Gastroesophageal sphincter (tissue), 4 donors: ENCODE results near the gene ARFIP2. TPM values are rescaled to one million over a fixed set of nuclear protein-coding genes. Genes with fewer than 3 reads are reported as not detected.
A peak's percentile ranks its signal among the peaks of the same experiment; 100 is the strongest.

Experiments used
- ATAC-seq: fragments of 150-250 bp; one replicate; pipeline ENCODE4 v1.9.1; 2016; ENCODE audit warnings: mild to moderate bottlenecking, moderate library complexity
- H3K27ac ChIP-seq, 4 donors: fragments of 200-600 bp; sonication (generic) in 3 of 4; 1 replicate in 3 of 4; 2 replicates in 1 of 4; pipeline ENCODE4 v1.5.1; 2016 to 2019
- H3K27me3 ChIP-seq: fragments of 200-600 bp; sonication (generic); one replicate; pipeline ENCODE4 v1.5.1; 2019
- H3K36me3 ChIP-seq, 2 donors: fragments of 200-600 bp; sonication (generic); one replicate each; pipeline ENCODE4 v1.5.1; 2019; ENCODE audit warnings: control low read depth in 1 of 2
- H3K4me1 ChIP-seq, 3 donors: fragments of 200-600 bp; sonication (generic); 1 replicate in 2 of 3; 2 replicates in 1 of 3; pipeline ENCODE4 v1.5.1; 2016 to 2019; ENCODE audit warnings: control low read depth in 2 of 3
- H3K4me3 ChIP-seq, 2 donors: fragments of 200-600 bp; sonication (generic); one replicate each; pipeline ENCODE4 v1.5.1; 2019; ENCODE audit warnings: mild to moderate bottlenecking in 1 of 2, moderate library complexity in 1 of 2
- H3K9me3 ChIP-seq, 3 donors: fragments of 200-600 bp; sonication (generic); one replicate each; pipeline ENCODE4 v1.5.1; 2017 to 2019; ENCODE audit warnings: control low read depth in 2 of 3
- EP300 ChIP-seq: sonication (generic); formaldehyde crosslinking; IDR thresholded peaks from one replicate; pipeline ENCODE4 v1.6.1; 2017; ENCODE audit warnings: antibody characterized with exemption, mild to moderate bottlenecking
- POLR2A ChIP-seq, 2 donors: fragments of 450-650 bp; IDR thresholded peaks; one replicate each; pipeline ENCODE4 v1.6.1; 2017; ENCODE audit warnings: antibody characterized with exemption in 2 of 2, mild to moderate bottlenecking in 2 of 2, moderate library complexity in 1 of 2
- POLR2AphosphoS5 ChIP-seq: sonication (generic); formaldehyde crosslinking; IDR thresholded peaks from one replicate; pipeline ENCODE4 v1.6.1; 2017; ENCODE audit warnings: antibody characterized with exemption
- WGBS, 2 donors: methylation state at CpG; one replicate each; pipeline ENCODE4 v1.1.5; 2018; ENCODE audit warnings: low coverage in 1 of 2; 5-methylcytosine and 5-hydroxymethylcytosine counted together
- total RNA-seq, 4 donors: library from RNA; depleted of rRNA; stranded (reverse); fragments of >200 nt; gene quantifications; one replicate each; pipeline ENCODE4 v1.1.0, GENCODE V29; 2016
- TF ChIP-seq, protein P1 (sequence below), 4 experiments: fragments of 200-600 bp in 2 of 4; fragments of 450-650 bp in 2 of 4; sonication (generic) in 1 of 4; IDR thresholded peaks; one replicate each; pipeline ENCODE4 v1.5.1; 2017 to 2019; ENCODE audit warnings: antibody characterized with exemption in 4 of 4, mild to moderate bottlenecking in 2 of 4, moderate library complexity in 2 of 4

The ARFIP2 gene
- total RNA-seq, 4 donors from 2014 or later, result 35.7 to 55.1 (median 51.2) TPM

DNA sequence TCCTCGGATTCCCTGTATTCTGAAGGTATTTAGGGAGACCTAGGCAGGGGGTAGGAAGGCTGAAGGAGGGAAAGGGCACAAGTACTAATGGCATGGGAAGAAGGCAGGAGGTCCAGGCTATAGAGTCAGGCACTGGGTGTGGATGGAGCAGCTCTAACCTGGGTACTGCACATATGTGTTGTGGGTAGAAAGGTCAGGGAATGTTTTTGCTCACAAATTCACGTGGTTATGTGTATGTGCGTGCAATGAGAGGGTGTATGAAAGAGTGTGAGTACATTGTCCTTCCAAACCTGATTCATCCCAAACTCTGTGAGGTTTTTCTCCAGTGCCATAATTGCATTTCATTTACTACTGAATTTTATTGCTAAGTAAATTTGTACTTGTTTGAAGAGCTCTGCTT lies 39.1 kb upstream of the ARFIP2 start:
- H3K27ac ChIP-seq, result no peak overlapping the region
- H3K27me3 ChIP-seq, result no peaks in the 10 kb centered on the region
- no peak for TF ChIP-seq POLR2AphosphoS5
- TF ChIP-seq EP300, result no peak
- TF ChIP-seq POLR2A (IDR thresholded peaks at IDR 0.05), result no peak
- TF ChIP-seq, protein P1, sequence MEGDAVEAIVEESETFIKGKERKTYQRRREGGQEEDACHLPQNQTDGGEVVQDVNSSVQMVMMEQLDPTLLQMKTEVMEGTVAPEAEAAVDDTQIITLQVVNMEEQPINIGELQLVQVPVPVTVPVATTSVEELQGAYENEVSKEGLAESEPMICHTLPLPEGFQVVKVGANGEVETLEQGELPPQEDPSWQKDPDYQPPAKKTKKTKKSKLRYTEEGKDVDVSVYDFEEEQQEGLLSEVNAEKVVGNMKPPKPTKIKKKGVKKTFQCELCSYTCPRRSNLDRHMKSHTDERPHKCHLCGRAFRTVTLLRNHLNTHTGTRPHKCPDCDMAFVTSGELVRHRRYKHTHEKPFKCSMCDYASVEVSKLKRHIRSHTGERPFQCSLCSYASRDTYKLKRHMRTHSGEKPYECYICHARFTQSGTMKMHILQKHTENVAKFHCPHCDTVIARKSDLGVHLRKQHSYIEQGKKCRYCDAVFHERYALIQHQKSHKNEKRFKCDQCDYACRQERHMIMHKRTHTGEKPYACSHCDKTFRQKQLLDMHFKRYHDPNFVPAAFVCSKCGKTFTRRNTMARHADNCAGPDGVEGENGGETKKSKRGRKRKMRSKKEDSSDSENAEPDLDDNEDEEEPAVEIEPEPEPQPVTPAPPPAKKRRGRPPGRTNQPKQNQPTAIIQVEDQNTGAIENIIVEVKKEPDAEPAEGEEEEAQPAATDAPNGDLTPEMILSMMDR (IDR thresholded peaks at IDR 0.05), result no peak
- H3K4me3 ChIP-seq, result no peak overlapping the region
- H3K36me3 ChIP-seq, result peaks cover 0 to 25% of the 10 kb centered on the region in 2 donors
- 89% methylated on average over 3 of the region's 3 CpGs; no CpG with 5 or more reads in 1 of the 2 donors for WGBS, 2 donors
- H3K9me3 ChIP-seq, result no peaks in the 10 kb centered on the region
- ATAC-seq, result no peak
- H3K4me1 ChIP-seq, result peaks cover 0 to 14% (median 0%) of the 10 kb centered on the region in 3 donors

DNA sequence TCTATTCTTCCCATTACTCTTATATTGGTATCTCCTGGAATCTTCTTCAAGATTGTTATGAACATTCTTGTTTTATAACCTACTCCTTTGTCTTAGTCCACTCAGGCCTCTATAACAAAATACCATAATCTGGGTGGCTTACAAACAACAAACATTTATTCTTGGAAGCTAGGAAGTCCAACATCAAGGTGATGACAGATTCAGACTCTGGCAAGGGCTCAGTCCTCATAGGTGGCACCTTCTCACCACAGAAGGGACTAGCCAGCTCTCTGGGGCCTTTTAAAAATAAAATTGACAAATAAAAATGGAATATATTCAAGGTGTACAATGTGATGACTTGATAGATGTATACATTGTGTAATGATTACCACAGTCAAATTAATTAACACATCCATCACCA lies 35.7 kb upstream of the ARFIP2 start:
- H3K27ac ChIP-seq, result no peak overlapping the region
- no peak overlapping the region for H3K4me3 ChIP-seq
- H3K9me3 ChIP-seq, result no peaks in the 10 kb centered on the region
- TF ChIP-seq POLR2AphosphoS5, result no peak
- TF ChIP-seq, protein P1 (IDR thresholded peaks at IDR 0.05), result no peak
- TF ChIP-seq POLR2A (IDR thresholded peaks at IDR 0.05), result no peak
- no peak for TF ChIP-seq EP300
- ATAC-seq, result no peak
- H3K27me3 ChIP-seq, result no peaks in the 10 kb centered on the region
- peaks cover 0 to 48% of the 10 kb centered on the region in 2 donors for H3K36me3 ChIP-seq
- H3K4me1 ChIP-seq, result peaks cover 0 to 21% (median 0%) of the 10 kb centered on the region in 3 donors

DNA sequence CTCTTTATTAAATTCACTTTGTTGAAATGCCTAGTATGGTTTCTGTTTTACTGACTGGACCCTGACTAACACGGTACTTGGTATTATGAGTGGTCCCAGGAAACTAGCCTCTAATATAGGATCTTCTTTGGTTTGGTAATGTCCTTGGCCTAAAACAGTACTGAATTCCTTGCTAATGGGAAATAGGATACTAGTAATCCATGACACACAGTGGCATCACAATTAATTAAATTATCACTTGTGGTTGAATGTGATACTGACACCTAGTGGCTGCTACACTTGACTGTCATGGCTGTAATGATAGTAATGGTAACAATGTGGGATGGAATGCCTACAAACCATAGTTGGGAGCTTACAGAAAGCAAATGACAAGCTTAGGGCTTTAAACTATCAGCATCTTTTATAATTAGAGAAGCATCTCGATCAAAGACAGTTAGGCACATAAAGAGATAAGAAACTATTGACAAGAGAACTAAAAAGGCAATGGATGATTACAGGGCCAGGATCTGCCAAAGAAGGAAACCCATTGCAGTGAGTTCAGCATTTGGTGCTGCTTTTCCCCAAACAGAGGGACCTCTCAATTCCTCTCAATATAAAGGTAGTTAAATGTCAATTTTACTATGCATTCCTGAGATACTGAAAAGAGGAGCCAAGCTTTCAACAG lies 24.6 kb upstream of the ARFIP2 start:
- Histone ChIP-seq H3K9me3 (no peaks in the 10 kb centered on the region), H3K27ac (no peak overlapping the region), H3K4me3 (no peak overlapping the region), H3K36me3 (peaks cover 0 to 55% of the 10 kb centered on the region in 2 donors), H3K4me1 (no peaks in the 10 kb centered on the region), H3K27me3 (no peaks in the 10 kb centered on the region)
- ATAC-seq, result peak; percentile 77
- TF ChIP-seq EP300 (no peak), POLR2AphosphoS5 (no peak), POLR2A (IDR thresholded peaks at IDR 0.05) (no peak)
- TF ChIP-seq, protein P1 (IDR thresholded peaks at IDR 0.05), result peak; percentile 69 to 74 (median 71)
- WGBS, 2 donors, result 50 to 53% methylated on average over 2 of the region's 2 CpGs

DNA sequence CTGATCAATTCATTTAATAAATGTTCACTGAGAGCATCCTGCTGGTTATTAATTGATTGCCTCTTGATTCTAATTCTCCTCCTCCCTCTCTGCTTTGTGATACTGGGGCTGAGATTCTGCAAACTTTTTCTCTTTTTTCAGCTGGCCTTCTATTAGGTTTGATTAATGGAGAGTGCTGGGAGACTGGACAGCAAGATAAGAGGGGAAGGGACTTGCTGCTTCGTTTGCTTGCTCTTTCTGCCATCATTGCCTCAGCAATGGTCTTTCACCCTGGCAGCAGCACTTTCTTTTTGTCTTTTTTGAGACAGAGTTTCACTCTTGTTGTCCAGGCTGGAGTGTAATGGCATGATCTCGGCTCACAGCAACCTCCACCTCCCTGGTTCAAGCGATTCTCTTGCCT lies 23.0 kb upstream of the ARFIP2 start:
- ATAC-seq, result no peak
- Histone ChIP-seq H3K4me1 (peaks cover 0 to 12% (median 0%) of the 10 kb centered on the region in 3 donors), H3K9me3 (no peaks in the 10 kb centered on the region), H3K27me3 (no peaks in the 10 kb centered on the region), H3K27ac (no peak overlapping the region), H3K4me3 (no peak overlapping the region), H3K36me3 (peaks cover 0 to 41% of the 10 kb centered on the region in 2 donors)
- WGBS, 2 donors, result 60 to 72% methylated on average over 1 to 3 of the region's 3 CpGs
- TF ChIP-seq, protein P1 (IDR thresholded peaks at IDR 0.05), result no peak
- TF ChIP-seq EP300, result no peak
- no peak for TF ChIP-seq POLR2AphosphoS5

DNA sequence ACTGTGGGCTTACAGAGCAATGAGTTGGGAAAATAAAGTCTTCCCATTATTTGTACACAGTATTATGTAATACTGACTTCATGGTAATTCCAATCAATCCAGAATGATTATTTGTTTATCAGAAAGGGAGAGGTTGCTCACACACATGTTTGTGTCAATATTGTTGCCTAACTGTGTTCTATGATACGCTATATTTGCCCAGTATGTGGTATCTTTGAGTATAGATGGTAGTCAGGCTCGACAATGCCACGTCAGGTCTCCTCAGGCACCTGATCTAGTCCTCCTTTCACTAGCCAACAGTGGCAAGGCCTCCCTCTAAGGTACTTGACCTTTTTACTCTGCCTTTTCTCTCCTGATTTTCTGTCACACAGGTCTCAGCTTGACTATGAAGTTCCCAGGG lies 21.3 kb upstream of the ARFIP2 start:
- no peaks in the 10 kb centered on the region for H3K27me3 ChIP-seq
- H3K27ac ChIP-seq, result no peak overlapping the region
- H3K9me3 ChIP-seq, result no peaks in the 10 kb centered on the region
- no peak overlapping the region for H3K4me3 ChIP-seq
- 93 to 100% methylated on average over 2 to 3 of the region's 3 CpGs for WGBS, 2 donors
- ATAC-seq, result no peak
- peaks cover 0 to 48% of the 10 kb centered on the region in 2 donors for H3K36me3 ChIP-seq
- TF ChIP-seq POLR2AphosphoS5, result no peak
- TF ChIP-seq POLR2A (IDR thresholded peaks at IDR 0.05), result no peak
- TF ChIP-seq, protein P1 (IDR thresholded peaks at IDR 0.05), result no peak
- TF ChIP-seq EP300, result no peak
- H3K4me1 ChIP-seq, result peaks cover 0 to 30% (median 3%) of the 10 kb centered on the region in 3 donors
